DOHH2 (cell line): Measurements from ENCODE around the gene ADRA2B.

Experiments used
- H3F3A ChIP-seq: fragments of 200-600 bp; sonication (generic), shearing (Covaris generic); 2 replicates; pipeline ENCODE4 v1.6.0; 2016; ENCODE audit warnings: antibody characterized with exemption, mild to moderate bottlenecking; ENCODE audit not compliant: control insufficient read depth, insufficient read depth
- H3K27ac ChIP-seq: fragments of 200-600 bp; sonication (generic); 2 replicates; pipeline ENCODE4 v1.5.1; 2014; ENCODE audit warnings: low read depth, mild to moderate bottlenecking, low read length, moderate library complexity
- H3K27me3 ChIP-seq: fragments of 200-600 bp; sonication (generic); 2 replicates; pipeline ENCODE4 v1.6.1; 2014; ENCODE audit warnings: mild to moderate bottlenecking, low read length, mixed read lengths; ENCODE audit not compliant: control insufficient read depth
- H3K36me3 ChIP-seq: fragments of 200-600 bp; sonication (generic); 2 replicates; pipeline ENCODE4 v1.6.1; 2014; ENCODE audit warnings: mild to moderate bottlenecking, low read length, moderate library complexity, mixed read lengths; ENCODE audit not compliant: control insufficient read depth
- H3K4me1 ChIP-seq: fragments of 200-600 bp; sonication (generic); 2 replicates; pipeline ENCODE4 v1.6.1; 2014; ENCODE audit warnings: mild to moderate bottlenecking, low read length, mixed read lengths; ENCODE audit not compliant: control insufficient read depth
- H3K4me2 ChIP-seq: fragments of 200-600 bp; sonication (generic); 2 replicates; pipeline ENCODE4 v1.6.0; 2014; ENCODE audit warnings: mild to moderate bottlenecking, low read length, moderate library complexity
- H3K4me3 ChIP-seq: fragments of 200-600 bp; sonication (generic); 2 replicates; pipeline ENCODE4 v1.5.1; 2014; ENCODE audit warnings: mild to moderate bottlenecking, low read length, mixed read lengths
- H3K79me2 ChIP-seq: fragments of 200-600 bp; sonication (generic); 2 replicates; pipeline ENCODE4 v1.6.1; 2014; ENCODE audit warnings: mild to moderate bottlenecking, low read length, mixed read lengths; ENCODE audit not compliant: control insufficient read depth
- H3K9me2 ChIP-seq: fragments of 200-600 bp; sonication (generic); replicated peaks from 2 replicates; pipeline ENCODE4 v1.6.1; 2014; ENCODE audit warnings: mild to moderate bottlenecking, low read length, mixed read lengths; ENCODE audit not compliant: control insufficient read depth
- H3K9me3 ChIP-seq: fragments of 200-600 bp; sonication (generic); 2 replicates; pipeline ENCODE4 v1.6.1; 2014; ENCODE audit warnings: antibody characterized with exemption, low read length, mixed read lengths; ENCODE audit not compliant: control insufficient read depth, insufficient read depth
- H4K20me1 ChIP-seq: fragments of 200-600 bp; sonication (generic); 2 replicates; pipeline ENCODE4 v1.6.0; 2014; ENCODE audit warnings: low read depth, mild to moderate bottlenecking, antibody characterized with exemption, low read length, moderate library complexity; ENCODE audit not compliant: control insufficient read depth, insufficient read depth
- CTCF ChIP-seq: fragments of 200-600 bp; sonication (generic); IDR thresholded peaks from one replicate; pipeline ENCODE4 v1.5.1; 2014; ENCODE audit warnings: antibody characterized with exemption, mild to moderate bottlenecking, low read depth, low read length; ENCODE audit not compliant: poor library complexity, severe bottlenecking
- EZH2phosphoT487 ChIP-seq: fragments of 200-600 bp; sonication (generic); IDR thresholded peaks from 2 replicates; pipeline ENCODE4 v1.6.1; 2017; ENCODE audit warnings: borderline replicate concordance, mild to moderate bottlenecking, antibody characterized with exemption, low read length, moderate library complexity, mixed read lengths

Gene ADRA2B

GRCh38 chr2:96105152-96105915 lies 11.0 kb downstream of the ADRA2B start:
- Histone ChIP-seq H3K27ac (no peak overlapping the region), H3K4me2 (no peak overlapping the region), H3K79me2 (no peaks in the 10 kb centered on the region), H3F3A (no peaks in the 10 kb centered on the region), H3K9me2 (no peaks in the 10 kb centered on the region), H3K4me1 (peaks cover 16% of the 10 kb centered on the region), H3K27me3 (peaks cover under 1% of the 10 kb centered on the region; the same call in 1 of the 2 replicates), H4K20me1 (no peaks in the 10 kb centered on the region), H3K9me3 (peaks cover 15% of the 10 kb centered on the region), H3K36me3 (no peaks in the 10 kb centered on the region), H3K4me3 (no peak overlapping the region)
- no peak for TF ChIP-seq CTCF
- no peak for TF ChIP-seq EZH2phosphoT487

- H3K36me3 ChIP-seq, result no peaks in the 10 kb centered on the region
- peaks cover 16% of the 10 kb centered on the region for H3K4me1 ChIP-seq
- peak overlapping the region; percentile 33 for H3K4me2 ChIP-seq
- H3K79me2 ChIP-seq, result no peaks in the 10 kb centered on the region
- no peaks in the 10 kb centered on the region for H3K9me2 ChIP-seq
- H4K20me1 ChIP-seq, result no peaks in the 10 kb centered on the region
- H3K9me3 ChIP-seq, result peaks cover 15% of the 10 kb centered on the region
- H3K27ac ChIP-seq, result no peak overlapping the region
- H3F3A ChIP-seq, result no peaks in the 10 kb centered on the region
- H3K27me3 ChIP-seq, result no peaks in the 10 kb centered on the region
- TF ChIP-seq CTCF (no peak), EZH2phosphoT487 (no peak)
- peak overlapping the region; percentile 9; the same call in 1 of the 2 replicates for H3K4me3 ChIP-seq
These were observed 11.9 kb downstream of the ADRA2B start for GRCh38 chr2:96104487-96104861.

GRCh38 chr2:96103761-96104486 lies 12.4 kb downstream of the ADRA2B start:
- Histone ChIP-seq H3K9me3 (peaks cover 15% of the 10 kb centered on the region), H3K79me2 (no peaks in the 10 kb centered on the region), H3K4me2 (peak overlapping the region; percentile 45), H3K27ac (no peak overlapping the region), H3K27me3 (no peaks in the 10 kb centered on the region), H4K20me1 (no peaks in the 10 kb centered on the region), H3K36me3 (no peaks in the 10 kb centered on the region), H3K9me2 (no peaks in the 10 kb centered on the region), H3K4me1 (peaks cover 16% of the 10 kb centered on the region), H3K4me3 (peak overlapping the region; percentile 9), H3F3A (no peaks in the 10 kb centered on the region)
- TF ChIP-seq EZH2phosphoT487, result no peak

GRCh38 chr2:96103187-96103601 lies 13.2 kb downstream of the ADRA2B start:
- TF ChIP-seq CTCF, result no peak
- no peak for TF ChIP-seq EZH2phosphoT487
- Histone ChIP-seq H3K9me2 (no peaks in the 10 kb centered on the region), H3K79me2 (no peaks in the 10 kb centered on the region), H3K27ac (no peak overlapping the region), H3K4me2 (peak overlapping the region; percentile 45), H3F3A (no peaks in the 10 kb centered on the region), H3K4me3 (no peak overlapping the region), H3K4me1 (peaks cover 16% of the 10 kb centered on the region), H3K27me3 (no peaks in the 10 kb centered on the region), H3K9me3 (peaks cover 15% of the 10 kb centered on the region), H3K36me3 (no peaks in the 10 kb centered on the region), H4K20me1 (no peaks in the 10 kb centered on the region)
